Measurements from ENCODE around the gene RPS21. TPM values are rescaled to one million over a fixed set of nuclear protein-coding genes. Genes with fewer than 3 reads are reported as not detected.

RPS21 gene
- polyA plus RNA-seq, 4 donors: 2,127 to 8,814 (median 3,344) TPM

DNA sequence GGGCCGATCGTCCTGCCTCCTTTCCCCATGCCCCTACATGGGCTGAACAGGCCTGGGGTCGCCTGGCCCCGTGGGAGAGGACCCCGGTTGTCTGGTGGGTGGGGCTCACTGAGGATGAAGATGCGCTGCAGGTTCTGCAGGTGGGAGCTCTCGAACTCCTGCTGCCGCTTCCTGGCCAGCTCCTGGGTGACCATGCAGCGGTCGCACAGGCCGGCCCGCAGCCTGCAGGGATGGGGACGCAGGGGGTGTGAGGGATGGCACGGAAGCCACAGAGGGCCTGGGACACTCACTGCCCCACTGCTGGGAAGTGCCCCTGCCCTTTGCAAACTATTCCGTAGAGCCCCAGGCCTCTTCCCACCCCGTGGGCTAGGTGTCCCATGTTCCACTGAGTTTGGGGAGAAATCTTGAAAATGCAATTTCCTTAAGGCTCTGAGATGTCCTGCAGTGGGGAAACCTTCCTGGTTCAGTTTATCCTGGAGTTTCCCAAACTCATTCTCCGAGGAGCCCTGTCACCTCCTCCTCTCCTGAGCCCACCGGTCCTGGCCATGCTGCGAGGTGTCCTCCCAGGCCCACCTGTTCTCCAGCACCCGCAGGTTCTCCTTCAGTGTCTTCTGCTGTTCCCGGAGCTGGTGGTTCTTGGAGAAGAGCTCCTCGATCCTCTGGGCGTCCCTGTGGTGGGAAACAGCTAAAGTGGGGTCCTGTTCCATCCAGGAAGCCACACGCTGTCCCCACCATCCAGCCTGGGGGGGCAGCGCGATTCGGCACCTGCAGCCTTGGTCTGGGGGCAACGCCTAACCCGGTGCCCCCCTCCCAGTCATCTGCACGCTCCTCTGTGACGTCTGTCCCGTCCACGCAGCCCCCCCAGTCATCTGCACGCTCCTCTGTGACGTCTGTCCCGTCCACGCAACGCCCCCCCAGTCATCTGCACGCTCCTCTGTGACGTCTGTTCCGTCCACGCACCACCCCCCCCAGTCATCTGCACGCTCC lies 30.0 kb downstream of the RPS21 start:
- H3K27me3 ChIP-seq (ENCODE audit: control insufficient read depth in 3 of 3, insufficient read depth in 3 of 3, low read length in 3 of 3): no peaks in the 10 kb centered on the region
- no peaks in the 10 kb centered on the region for H3K9me3 ChIP-seq (ENCODE audit: control insufficient read depth in 2 of 2, insufficient read depth in 1 of 2, low read depth in 1 of 2, low read length in 1 of 2)
- H3K4me3 ChIP-seq (ENCODE audit: low read depth in 1 of 3, low read length in 3 of 3): no peak overlapping the region
- FAIRE-seq (no peak), DNase-seq (no peak)
- peaks cover 0 to 35% (median 2%) of the 10 kb centered on the region in 3 donors for H3K4me1 ChIP-seq (ENCODE audit: control insufficient read depth in 3 of 3, insufficient read depth in 2 of 3, low read depth in 1 of 3, low read length in 2 of 3)
- H3K27ac ChIP-seq (ENCODE audit: low read depth in 1 of 3, low read length in 2 of 3): no peak overlapping the region
- 85 to 91% (median 86%) methylated on average over 31 to 43 of the region's 43 CpGs for WGBS, 3 donors
- peaks cover 0 to 59% (median 0%) of the 10 kb centered on the region in 3 donors for H3K36me3 ChIP-seq (ENCODE audit: control insufficient read depth in 3 of 3, insufficient read depth in 2 of 3, low read depth in 1 of 3, low read length in 3 of 3)

DNA sequence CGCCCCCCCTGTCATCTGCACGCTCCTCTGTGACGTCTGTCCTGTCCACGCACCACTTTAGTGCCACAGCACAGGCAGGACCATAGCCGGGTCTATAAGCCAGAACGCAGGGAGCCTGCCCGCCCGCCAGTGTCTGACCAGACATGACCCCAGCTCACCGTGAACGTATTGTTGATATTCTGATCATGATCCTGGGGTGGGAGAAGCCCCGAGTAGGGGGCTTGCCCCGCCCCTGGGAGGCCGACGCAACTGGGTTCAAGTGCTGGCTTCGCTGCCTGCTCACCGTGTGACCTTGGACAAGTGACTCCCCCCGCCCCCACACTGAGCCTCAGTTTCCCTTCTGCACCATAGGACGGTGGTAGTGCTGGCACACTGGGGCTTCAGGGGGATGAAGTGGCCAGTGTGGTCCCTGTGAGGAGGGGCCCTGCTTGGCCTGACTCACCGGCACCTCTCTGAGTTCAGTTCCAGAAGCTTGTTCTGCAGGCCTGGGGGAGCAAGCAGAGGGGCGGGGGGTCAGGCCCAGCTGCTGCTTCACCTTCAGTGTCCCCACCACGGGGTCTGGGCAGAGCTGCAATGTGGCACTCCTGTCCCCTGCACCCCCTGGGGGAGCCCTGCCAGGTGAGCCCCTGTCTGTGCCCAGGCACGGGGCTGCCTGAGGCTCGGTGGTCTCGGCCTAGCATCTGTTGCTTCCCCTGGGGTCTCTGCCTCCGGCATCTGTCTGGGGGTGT lies 31.2 kb downstream of the RPS21 start:
- FAIRE-seq (no peak), DNase-seq (no peak)
- no peak overlapping the region for H3K27ac ChIP-seq (ENCODE audit: low read depth in 1 of 3, low read length in 2 of 3)
- H3K4me1 ChIP-seq (ENCODE audit: control insufficient read depth in 3 of 3, insufficient read depth in 2 of 3, low read depth in 1 of 3, low read length in 2 of 3): peaks cover 0 to 32% (median 2%) of the 10 kb centered on the region in 3 donors
- no peaks in the 10 kb centered on the region for H3K9me3 ChIP-seq (ENCODE audit: control insufficient read depth in 2 of 2, insufficient read depth in 1 of 2, low read depth in 1 of 2, low read length in 1 of 2)
- 79 to 87% (median 80%) methylated on average over 25 of the region's 25 CpGs for WGBS, 3 donors
- peaks cover 0 to 66% (median 0%) of the 10 kb centered on the region in 3 donors for H3K36me3 ChIP-seq (ENCODE audit: control insufficient read depth in 3 of 3, insufficient read depth in 2 of 3, low read depth in 1 of 3, low read length in 3 of 3)
- no peak overlapping the region for H3K4me3 ChIP-seq (ENCODE audit: low read depth in 1 of 3, low read length in 3 of 3)
- no peaks in the 10 kb centered on the region for H3K27me3 ChIP-seq (ENCODE audit: control insufficient read depth in 3 of 3, insufficient read depth in 3 of 3, low read length in 3 of 3)

DNA sequence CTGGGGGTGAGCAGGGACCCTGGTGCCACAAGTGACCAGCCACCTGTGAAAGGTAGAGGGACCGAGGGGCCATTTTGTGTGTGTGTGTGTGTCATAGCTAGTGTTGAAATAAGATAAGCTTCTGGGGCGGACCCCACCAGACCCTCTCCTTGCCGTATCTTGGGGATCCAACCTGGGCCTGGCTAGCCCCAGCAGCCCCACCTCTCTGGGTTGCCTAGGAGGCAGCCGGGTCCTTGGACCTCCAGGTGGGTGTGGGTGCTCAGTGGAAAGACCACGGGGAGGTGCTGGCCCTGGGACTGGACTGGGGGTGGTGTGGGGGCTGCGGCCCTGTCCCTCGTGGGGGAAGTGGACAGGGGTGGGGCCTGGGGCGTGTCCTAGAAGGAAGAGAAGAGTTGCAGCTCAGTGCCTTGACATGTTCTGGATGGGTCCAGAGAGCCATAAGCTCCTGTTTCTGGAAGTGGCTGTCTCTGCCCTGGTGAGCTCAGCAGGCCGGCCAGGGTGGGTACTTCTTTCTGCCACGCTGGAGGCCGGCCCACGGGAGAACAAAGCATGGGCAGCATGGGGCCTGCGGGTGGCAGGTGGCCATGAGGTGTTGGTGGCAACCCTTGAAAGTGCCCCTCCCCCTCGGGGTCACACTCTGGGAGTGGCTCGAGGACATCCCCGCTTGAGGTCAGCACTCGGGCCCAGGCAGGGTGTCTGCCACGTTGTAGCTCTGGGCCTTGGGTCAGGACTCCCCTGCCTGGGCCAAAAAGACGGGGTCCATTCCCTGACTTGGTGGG lies 32.0 kb downstream of the RPS21 start:
- WGBS, 3 donors: 71 to 80% (median 74%) methylated on average over 19 of the region's 19 CpGs

GRCh38 chr20:62419759-62420158 lies 32.9 kb downstream of the RPS21 start:
- peaks cover 0 to 63% (median 0%) of the 10 kb centered on the region in 3 donors for H3K36me3 ChIP-seq (ENCODE audit: control insufficient read depth in 3 of 3, insufficient read depth in 2 of 3, low read depth in 1 of 3, low read length in 3 of 3)
- H3K27ac ChIP-seq (ENCODE audit: low read depth in 1 of 3, low read length in 2 of 3): no peak overlapping the region
- DNase-seq: no peak
- no peak overlapping the region for H3K4me3 ChIP-seq (ENCODE audit: low read depth in 1 of 3, low read length in 3 of 3)
- no peaks in the 10 kb centered on the region for H3K9me3 ChIP-seq (ENCODE audit: control insufficient read depth in 2 of 2, insufficient read depth in 1 of 2, low read depth in 1 of 2, low read length in 1 of 2)
- WGBS, 3 donors: 57 to 76% (median 73%) methylated on average over 9 of the region's 9 CpGs
- peaks cover 0 to 32% (median 0%) of the 10 kb centered on the region in 3 donors for H3K4me1 ChIP-seq (ENCODE audit: control insufficient read depth in 3 of 3, insufficient read depth in 2 of 3, low read depth in 1 of 3, low read length in 2 of 3)
- no peaks in the 10 kb centered on the region for H3K27me3 ChIP-seq (ENCODE audit: control insufficient read depth in 3 of 3, insufficient read depth in 3 of 3, low read length in 3 of 3)
- FAIRE-seq: no peak

More for the DNA sequence above, 32.0 kb downstream of the RPS21 start:
- H3K4me3 ChIP-seq (ENCODE audit: low read depth in 1 of 3, low read length in 3 of 3): no peak overlapping the region
- H3K36me3 ChIP-seq (ENCODE audit: control insufficient read depth in 3 of 3, insufficient read depth in 2 of 3, low read depth in 1 of 3, low read length in 3 of 3): peaks cover 0 to 68% (median 0%) of the 10 kb centered on the region in 3 donors
- no peaks in the 10 kb centered on the region for H3K27me3 ChIP-seq (ENCODE audit: control insufficient read depth in 3 of 3, insufficient read depth in 3 of 3, low read length in 3 of 3)
- H3K27ac ChIP-seq (ENCODE audit: low read depth in 1 of 3, low read length in 2 of 3): no peak overlapping the region
- FAIRE-seq (no peak), DNase-seq (no peak)
- H3K4me1 ChIP-seq (ENCODE audit: control insufficient read depth in 3 of 3, insufficient read depth in 2 of 3, low read depth in 1 of 3, low read length in 2 of 3): peaks cover 0 to 32% (median 2%) of the 10 kb centered on the region in 3 donors
- H3K9me3 ChIP-seq (ENCODE audit: control insufficient read depth in 2 of 2, insufficient read depth in 1 of 2, low read depth in 1 of 2, low read length in 1 of 2): no peaks in the 10 kb centered on the region

GRCh38 chr20:62420846-62421715 lies 34.2 kb downstream of the RPS21 start:
- H3K27ac ChIP-seq (ENCODE audit: low read depth in 1 of 3, low read length in 2 of 3): no peak overlapping the region
- no peaks in the 10 kb centered on the region for H3K9me3 ChIP-seq (ENCODE audit: control insufficient read depth in 2 of 2, insufficient read depth in 1 of 2, low read depth in 1 of 2, low read length in 1 of 2)
- WGBS, 3 donors: 87 to 90% (median 89%) methylated on average over 24 of the region's 24 CpGs
- H3K27me3 ChIP-seq (ENCODE audit: control insufficient read depth in 3 of 3, insufficient read depth in 3 of 3, low read length in 3 of 3): no peaks in the 10 kb centered on the region
- no peak for FAIRE-seq
- peaks cover 0 to 28% (median 0%) of the 10 kb centered on the region in 3 donors for H3K4me1 ChIP-seq (ENCODE audit: control insufficient read depth in 3 of 3, insufficient read depth in 2 of 3, low read depth in 1 of 3, low read length in 2 of 3)
- no peak overlapping the region for H3K4me3 ChIP-seq (ENCODE audit: low read depth in 1 of 3, low read length in 3 of 3)
- peaks cover 0 to 60% (median 0%) of the 10 kb centered on the region in 3 donors for H3K36me3 ChIP-seq (ENCODE audit: control insufficient read depth in 3 of 3, insufficient read depth in 2 of 3, low read depth in 1 of 3, low read length in 3 of 3)
- DNase-seq: no peak

GRCh38 chr20:62421716-62421990 lies 34.8 kb downstream of the RPS21 start:
- Histone ChIP-seq H3K4me3 (ENCODE audit: low read depth in 1 of 3, low read length in 3 of 3) (no peak overlapping the region), H3K4me1 (ENCODE audit: control insufficient read depth in 3 of 3, insufficient read depth in 2 of 3, low read depth in 1 of 3, low read length in 2 of 3) (peaks cover 0 to 34% (median 0%) of the 10 kb centered on the region in 3 donors), H3K27ac (ENCODE audit: low read depth in 1 of 3, low read length in 2 of 3) (no peak overlapping the region), H3K27me3 (ENCODE audit: control insufficient read depth in 3 of 3, insufficient read depth in 3 of 3, low read length in 3 of 3) (no peaks in the 10 kb centered on the region), H3K9me3 (ENCODE audit: control insufficient read depth in 2 of 2, insufficient read depth in 1 of 2, low read depth in 1 of 2, low read length in 1 of 2) (no peaks in the 10 kb centered on the region), H3K36me3 (ENCODE audit: control insufficient read depth in 3 of 3, insufficient read depth in 2 of 3, low read depth in 1 of 3, low read length in 3 of 3) (peaks cover 0 to 55% (median 0%) of the 10 kb centered on the region in 3 donors)
- 79 to 87% (median 86%) methylated on average over 6 of the region's 6 CpGs for WGBS, 3 donors
- DNase-seq (no peak), FAIRE-seq (no peak)

DNA sequence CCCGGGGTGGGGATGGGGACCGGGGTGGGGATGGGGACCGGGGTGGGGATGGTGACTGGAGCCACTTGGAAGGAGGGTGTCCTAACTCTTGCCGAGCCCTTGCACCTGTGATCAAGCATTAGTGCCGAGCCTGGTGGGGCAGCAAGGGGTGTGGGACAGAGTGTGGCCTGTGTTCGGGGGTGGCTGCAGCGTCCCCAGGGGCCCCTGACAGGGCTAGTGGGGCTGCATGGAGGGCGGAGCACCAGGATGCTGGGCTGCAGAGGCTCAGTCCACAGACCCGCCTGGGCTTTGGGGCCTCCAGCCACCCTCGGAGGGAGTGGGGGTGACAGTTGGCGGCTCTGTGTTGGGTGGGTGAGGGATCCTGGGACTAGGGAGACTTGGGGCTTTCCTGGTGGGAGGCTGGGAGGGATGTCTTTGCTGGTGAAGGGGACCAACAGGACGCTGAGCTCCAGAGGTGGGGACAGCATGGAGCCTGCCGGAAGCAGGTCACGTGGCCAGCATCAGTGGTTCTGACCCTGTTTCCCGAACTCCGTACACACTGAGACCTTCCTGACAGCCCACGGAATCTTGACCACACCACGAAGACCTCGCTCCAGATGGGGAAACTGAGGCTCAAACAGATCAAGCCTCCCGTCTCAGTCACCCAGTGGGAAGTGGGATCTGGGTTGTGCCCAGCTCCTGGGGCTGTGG lies 35.9 kb downstream of the RPS21 start:
- H3K27me3 ChIP-seq (ENCODE audit: control insufficient read depth in 3 of 3, insufficient read depth in 3 of 3, low read length in 3 of 3): no peaks in the 10 kb centered on the region
- H3K9me3 ChIP-seq (ENCODE audit: control insufficient read depth in 2 of 2, insufficient read depth in 1 of 2, low read depth in 1 of 2, low read length in 1 of 2): no peaks in the 10 kb centered on the region
- H3K4me3 ChIP-seq (ENCODE audit: low read depth in 1 of 3, low read length in 3 of 3): no peak overlapping the region
- peaks cover 0 to 49% (median 0%) of the 10 kb centered on the region in 3 donors for H3K36me3 ChIP-seq (ENCODE audit: control insufficient read depth in 3 of 3, insufficient read depth in 2 of 3, low read depth in 1 of 3, low read length in 3 of 3)
- DNase-seq (no peak), FAIRE-seq (no peak)
- 80 to 85% (median 85%) methylated on average over 20 of the region's 20 CpGs for WGBS, 3 donors
- peaks cover 0 to 45% (median 0%) of the 10 kb centered on the region in 3 donors for H3K4me1 ChIP-seq (ENCODE audit: control insufficient read depth in 3 of 3, insufficient read depth in 2 of 3, low read depth in 1 of 3, low read length in 2 of 3)
- no peak overlapping the region for H3K27ac ChIP-seq (ENCODE audit: low read depth in 1 of 3, low read length in 2 of 3)
